Stimulated activated CD8-positive, alpha-beta memory T cell treated with anti-CD3 and anti-CD28 coated beads, Interleukin-15, amount 100 ng/mL, for 1 hour (primary cell): ENCODE results near the gene ZSCAN31.
"Not testable (repeated sequence)": the region's sequence is repeated elsewhere in the genome, so short reads cannot be mapped to it uniquely, and the experiment has no call there.

ENCODE experiments used
- DNase-seq: peaks from one replicate; pipeline ENCODE4 v3.0.0-alpha.2; 2020; ENCODE audit warnings: low read depth

ZSCAN31 gene

GRCh38 chr6:28335564-28336283, at the start of gene ZSCAN31:
Gene ZSCAN31 (minus strand): TSS chr6:28336148. CDS start chr6:28329683, 6,465 bp downstream.
- DNase-seq: peak; percentile 64

GRCh38 chr6:28384143-28384533, 48.2 kb upstream of the ZSCAN31 start:
- no peak for DNase-seq

- no peak for DNase-seq
Observed at GRCh38 chr6:28383235-28384142, 47.5 kb upstream of the ZSCAN31 start.

GRCh38 chr6:28380381-28380780, 44.4 kb upstream of the ZSCAN31 start:
- no peak for DNase-seq

- DNase-seq: no peak
Observed at GRCh38 chr6:28378644-28379043, 42.7 kb upstream of the ZSCAN31 start.

GRCh38 chr6:28377879-28378278, 41.9 kb upstream of the ZSCAN31 start:
- DNase-seq: no peak

GRCh38 chr6:28373925-28374324, 38.0 kb upstream of the ZSCAN31 start:
- DNase-seq: no peak

GRCh38 chr6:28371706-28372451, 35.9 kb upstream of the ZSCAN31 start:
- no peak for DNase-seq

GRCh38 chr6:28371280-28371679, 35.3 kb upstream of the ZSCAN31 start:
- no peak for DNase-seq

- no peak for DNase-seq
Observed at GRCh38 chr6:28370440-28370839, 34.5 kb upstream of the ZSCAN31 start.

- no peak for DNase-seq
Observed at GRCh38 chr6:28369463-28369862, 33.5 kb upstream of the ZSCAN31 start.

GRCh38 chr6:28368522-28368921, 32.6 kb upstream of the ZSCAN31 start:
- no peak for DNase-seq

- not testable (repeated sequence) for DNase-seq
Observed at GRCh38 chr6:28365590-28365989, 29.6 kb upstream of the ZSCAN31 start.

GRCh38 chr6:28360961-28361360, 25.0 kb upstream of the ZSCAN31 start:
- no peak for DNase-seq

GRCh38 chr6:28359562-28359961, 23.6 kb upstream of the ZSCAN31 start:
- not testable (repeated sequence) for DNase-seq

GRCh38 chr6:28357036-28357435, 21.1 kb upstream of the ZSCAN31 start:
- DNase-seq: no peak

- no peak for DNase-seq
Observed at GRCh38 chr6:28356666-28357020, 20.7 kb upstream of the ZSCAN31 start.

GRCh38 chr6:28355743-28356665, 20.1 kb upstream of the ZSCAN31 start:
- DNase-seq: peak; percentile 35

- no peak for DNase-seq
Observed at GRCh38 chr6:28354688-28355554, 19.0 kb upstream of the ZSCAN31 start.

- no peak for DNase-seq
Observed at GRCh38 chr6:28353981-28354676, 18.2 kb upstream of the ZSCAN31 start.
